GM19193 (cell line): ENCODE data around the gene RASGEF1C.

Experiments used
- POLR2A ChIP-seq: IDR thresholded peaks from 4 replicates; pipeline ENCODE4 v1.6.1; 2011; ENCODE audit not compliant: insufficient read depth, insufficient read length; ENCODE audit errors: extremely low read depth

The RASGEF1C gene

DNA sequence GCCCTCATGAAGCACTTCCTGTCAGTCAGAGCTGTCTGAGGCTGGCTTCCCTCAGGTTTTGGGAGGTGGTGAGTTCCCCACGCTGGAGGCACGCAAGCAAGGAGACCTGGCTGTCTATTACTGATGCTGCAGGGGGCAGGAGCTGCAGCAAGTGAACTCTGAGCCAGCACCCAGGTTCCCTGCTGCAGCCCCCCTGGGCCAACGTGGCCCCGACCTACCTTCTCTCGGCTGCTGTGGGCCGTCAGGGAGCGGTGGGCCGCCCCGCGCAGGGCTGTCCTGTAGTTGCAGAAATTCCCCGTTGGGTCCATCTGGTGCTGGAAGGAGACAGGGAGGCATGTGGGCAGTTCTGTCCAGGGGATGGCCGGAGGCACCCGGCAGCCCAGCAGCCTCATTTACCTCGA is 90.6 kb downstream of the RASGEF1C start:
- no peak for TF ChIP-seq POLR2A

DNA sequence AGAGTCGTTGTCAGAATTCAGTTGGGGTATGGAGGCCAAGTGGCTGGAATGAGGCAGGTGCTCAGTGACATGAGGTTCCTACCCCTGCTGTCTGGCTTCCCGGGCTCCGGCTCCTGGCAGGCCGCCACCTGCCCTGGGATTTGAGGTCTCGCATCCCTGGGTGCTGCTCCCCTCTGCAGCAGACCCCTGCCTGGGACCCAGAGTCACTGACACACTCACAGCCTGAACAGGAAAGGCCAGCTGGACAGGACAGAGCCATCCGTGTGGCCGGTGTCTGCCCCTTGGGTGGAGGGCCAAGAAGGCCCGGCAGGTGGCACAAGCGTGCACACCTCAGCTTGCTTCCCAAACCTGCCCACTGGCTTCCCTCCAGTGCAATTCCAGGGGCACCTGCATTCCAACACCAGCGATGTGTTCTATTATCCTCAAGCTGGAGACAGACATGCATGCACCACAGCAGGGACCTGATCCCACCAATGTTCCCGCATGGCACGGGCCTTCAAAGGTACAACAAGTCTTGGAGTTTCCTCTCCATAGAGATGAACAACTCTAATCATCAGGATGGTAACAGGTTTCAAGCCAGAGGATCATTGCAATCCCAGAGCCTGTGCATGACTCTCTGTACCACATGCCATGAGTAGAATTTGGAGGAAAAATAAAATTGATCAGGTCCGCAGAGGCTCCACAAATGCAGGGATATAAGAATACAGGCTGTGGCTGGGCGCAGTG is 91.8 kb downstream of the RASGEF1C start:
- no peak for TF ChIP-seq POLR2A

DNA sequence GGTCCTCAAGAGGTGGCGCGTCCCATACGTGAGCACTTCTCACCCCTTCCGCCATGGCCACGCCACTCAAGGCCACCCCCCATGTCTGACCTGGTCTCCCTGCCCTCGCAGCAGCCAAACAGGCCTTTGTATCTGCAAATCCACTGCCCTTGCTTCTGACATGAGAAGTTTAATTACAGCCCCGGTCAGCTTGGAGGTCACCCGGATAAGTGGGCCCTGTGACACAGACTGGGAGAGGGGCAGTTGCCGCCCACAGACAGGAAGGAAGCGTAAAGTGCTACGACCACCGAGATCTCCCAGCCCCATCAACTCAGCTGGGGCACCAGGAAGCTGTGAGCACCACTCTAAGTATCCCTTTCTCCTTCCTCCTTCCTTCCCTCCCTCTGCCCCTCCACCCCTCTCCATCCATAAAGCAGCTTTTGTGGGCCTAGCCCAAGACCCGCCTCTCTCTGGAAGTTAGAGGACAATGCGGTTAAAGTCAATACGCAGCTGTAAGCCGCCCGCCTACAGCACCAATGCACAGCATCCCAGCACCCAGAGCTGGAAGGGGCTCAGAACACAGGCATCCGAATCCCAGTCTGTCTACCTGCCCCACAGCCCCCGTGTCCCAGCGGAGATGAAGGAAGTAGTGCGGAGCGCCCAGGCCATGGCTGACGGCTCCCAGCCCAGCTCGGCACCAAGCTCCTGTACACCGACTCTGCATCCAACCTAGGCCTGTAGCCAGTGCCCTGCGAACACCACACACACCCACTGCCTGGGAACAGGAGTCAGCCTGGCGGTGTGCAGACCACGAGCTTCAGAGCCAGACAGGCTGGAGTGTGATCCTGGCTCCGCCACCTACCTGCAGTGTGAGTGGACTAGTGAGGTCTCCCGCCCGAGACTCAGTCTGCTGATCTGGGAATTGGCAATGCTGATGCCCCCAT is 92.7 kb downstream of the RASGEF1C start:
- TF ChIP-seq POLR2A: no peak

DNA sequence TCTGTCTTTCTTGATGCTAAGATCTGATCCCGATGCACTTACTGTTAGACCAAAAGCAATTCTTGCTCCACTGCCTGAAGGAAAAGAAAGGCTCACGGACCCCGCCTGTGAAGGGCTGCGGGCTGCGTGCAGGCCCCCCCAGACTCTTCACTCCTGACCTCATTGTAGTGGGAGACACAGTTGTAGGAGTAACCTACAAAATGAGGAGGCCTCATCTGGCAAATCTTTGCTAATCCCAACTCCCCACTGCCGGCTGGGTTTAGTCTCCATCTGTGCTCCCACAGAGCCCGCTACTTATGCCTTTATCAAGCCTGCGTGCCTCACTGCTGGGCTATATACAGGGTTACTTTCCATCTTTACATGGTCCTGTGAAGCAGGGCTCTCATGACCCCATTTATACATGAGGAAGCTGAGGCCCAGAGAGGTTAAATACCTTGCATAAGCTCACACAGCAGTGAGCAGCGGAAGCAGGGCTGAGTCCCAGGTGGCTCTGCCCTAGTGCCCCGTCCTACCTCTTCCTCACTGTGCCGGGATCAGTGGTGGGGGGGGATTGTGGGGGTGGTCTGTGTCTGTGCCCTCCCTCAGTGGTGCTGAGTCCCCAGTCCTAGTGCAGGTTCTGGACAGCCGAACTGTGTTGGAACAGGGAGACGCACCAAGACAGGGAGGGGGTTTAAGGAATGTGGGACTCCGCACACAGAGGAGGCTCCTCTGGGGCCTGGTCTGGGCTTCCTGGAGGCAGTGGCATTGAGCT is 93.5 kb downstream of the RASGEF1C start:
- no peak for TF ChIP-seq POLR2A

DNA sequence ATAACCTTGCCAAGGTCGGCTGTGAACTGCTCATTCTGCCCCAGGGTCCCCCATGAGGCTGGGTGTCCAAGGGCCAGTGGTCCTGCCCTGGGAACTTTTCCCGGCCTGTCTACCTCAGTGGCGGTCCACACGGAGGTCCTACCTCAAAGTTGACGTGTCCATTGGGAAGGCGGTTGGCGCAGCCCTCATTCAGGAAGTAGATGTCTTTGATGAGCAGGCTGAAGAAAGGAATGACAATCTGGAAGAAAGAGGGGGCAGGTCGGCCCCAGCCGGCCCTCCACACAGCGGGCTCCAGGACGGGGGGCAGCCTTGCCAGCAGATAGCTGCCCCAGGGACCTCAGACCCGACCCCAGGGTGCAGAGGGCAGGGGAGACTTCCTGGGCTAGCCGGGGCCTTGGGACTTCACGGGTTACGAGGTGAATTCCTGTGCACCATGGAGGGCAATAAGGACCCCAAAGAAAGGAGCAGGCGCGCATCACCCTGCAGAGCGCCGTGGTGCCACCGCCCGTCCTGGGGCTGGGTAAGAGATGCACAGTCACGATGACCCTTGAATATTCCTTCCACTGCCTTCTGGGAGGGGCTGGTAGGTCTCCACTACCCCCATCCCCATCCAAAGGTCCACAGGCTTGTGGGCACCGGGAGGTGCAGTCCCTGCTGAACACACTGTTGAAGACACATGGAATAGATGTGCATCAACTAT is 94.6 kb downstream of the RASGEF1C start:
- TF ChIP-seq POLR2A: no peak

DNA sequence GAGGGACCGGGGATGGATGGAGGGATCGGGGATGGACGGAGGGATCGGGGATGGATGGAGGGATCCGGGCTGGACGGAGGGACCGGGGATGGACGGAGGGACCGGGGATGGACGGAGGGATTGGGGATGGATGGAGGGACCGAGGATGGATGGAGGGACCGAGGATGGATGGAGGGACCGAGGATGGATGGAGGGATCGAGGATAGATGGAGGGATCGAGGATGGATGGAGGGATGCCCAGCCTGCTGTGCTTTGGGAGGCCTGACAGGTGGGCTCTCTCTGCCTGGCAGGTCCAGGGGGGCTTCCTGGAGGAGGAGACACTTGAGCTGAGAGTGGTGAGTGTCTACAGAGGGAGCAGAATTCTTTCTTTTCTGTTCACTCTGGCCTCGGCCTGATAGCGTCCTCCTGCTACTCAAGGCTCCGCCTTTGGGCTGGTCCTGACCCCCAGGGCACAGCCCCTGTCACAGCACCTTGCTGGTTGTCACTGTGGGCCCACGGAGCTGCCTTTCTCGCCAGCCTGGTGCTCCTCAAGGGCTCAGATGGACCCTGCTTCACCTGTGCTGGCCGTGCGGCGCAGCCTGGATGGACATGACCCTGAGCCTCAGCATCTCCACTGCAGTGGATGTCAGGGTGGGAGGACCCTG is 95.2 kb downstream of the RASGEF1C start:
- TF ChIP-seq POLR2A: no peak

DNA sequence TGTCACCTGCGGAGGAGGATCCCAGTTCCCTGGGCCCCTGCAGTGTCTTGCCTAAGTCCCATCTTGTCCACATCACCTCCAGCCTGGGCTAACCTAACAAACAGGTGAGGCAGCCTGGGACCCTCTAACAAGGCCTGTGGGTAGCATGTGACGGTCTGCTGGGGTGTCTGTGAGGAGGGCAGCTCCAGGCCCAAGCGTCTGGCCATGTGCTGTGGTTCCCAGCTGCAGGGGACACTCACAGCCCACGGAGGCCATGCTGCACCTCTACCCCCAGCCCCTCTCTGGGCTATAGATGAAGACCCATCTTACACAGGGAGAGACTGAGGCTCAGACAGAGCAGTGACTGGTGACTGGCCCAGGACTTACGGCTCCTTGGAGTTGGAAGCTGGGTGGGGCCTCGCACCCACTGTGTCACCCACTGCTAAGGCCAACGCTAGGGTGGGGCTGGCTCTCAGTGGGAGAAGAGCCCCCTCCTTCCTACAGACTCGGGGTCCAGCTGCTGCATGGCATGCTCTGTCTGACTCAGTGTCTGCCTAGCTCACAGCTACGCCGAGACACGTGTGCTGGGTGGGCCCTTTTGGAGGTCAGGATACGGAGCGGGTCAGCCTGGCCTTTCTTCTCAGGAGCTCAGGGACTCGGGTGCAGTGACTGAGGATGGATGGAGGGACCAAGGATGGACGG is 96.7 kb downstream of the RASGEF1C start:
- TF ChIP-seq POLR2A: no peak

DNA sequence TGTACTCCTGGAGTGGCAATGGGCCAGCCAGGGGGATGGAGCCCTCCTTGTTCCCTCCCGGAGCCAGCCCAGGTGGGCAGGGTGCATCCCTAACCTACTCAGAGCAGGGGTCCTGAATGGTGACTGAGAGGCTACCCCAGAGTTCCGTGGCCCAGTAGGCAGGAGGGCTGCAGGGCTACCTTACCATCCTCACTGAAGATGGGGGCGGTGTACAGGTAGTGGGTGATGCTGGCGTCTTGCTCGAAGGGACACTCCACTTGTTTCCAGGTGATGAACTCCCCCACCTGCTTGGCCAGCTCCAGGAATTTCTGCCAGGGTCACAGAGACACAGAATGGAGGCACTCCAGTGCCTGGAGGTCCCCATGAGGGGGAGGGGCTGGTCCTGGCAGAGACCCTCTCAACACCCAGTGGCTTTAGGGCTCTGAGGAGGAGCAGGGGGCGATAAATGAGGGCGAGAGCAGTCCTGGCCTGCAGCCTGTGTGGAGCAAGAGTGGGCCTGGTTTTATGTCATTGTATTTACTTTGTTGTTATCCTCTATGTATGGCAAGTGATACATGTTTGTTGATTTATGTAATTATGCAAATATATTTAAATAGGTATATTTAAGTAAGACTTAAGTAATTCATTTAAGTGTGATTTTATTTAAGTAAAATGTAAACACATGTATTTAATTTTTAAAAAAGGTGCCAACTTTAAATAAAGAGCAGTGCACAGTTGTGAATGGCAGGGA is 97.6 kb downstream of the RASGEF1C start:
- no peak for TF ChIP-seq POLR2A

DNA sequence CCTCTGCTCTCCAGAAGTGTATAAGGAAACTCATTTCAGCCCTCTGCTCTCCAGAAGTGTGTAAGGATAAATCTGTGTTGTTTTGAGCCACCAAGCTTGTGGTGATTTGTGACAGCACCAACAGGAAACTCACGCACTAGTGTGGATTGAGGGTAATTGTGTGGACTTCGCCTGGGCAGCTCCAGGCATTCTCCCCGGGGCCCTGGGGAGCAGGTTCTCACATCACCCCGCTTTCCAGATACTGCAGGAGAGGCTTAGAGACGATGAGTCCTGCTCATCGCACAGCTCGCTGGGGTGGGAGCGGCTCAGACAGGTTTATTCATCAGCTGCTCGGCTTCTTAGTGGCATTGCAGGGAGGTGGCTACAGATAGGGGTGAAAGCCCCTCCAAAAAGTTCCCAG is 99.1 kb downstream of the RASGEF1C start:
- TF ChIP-seq POLR2A: no peak

DNA sequence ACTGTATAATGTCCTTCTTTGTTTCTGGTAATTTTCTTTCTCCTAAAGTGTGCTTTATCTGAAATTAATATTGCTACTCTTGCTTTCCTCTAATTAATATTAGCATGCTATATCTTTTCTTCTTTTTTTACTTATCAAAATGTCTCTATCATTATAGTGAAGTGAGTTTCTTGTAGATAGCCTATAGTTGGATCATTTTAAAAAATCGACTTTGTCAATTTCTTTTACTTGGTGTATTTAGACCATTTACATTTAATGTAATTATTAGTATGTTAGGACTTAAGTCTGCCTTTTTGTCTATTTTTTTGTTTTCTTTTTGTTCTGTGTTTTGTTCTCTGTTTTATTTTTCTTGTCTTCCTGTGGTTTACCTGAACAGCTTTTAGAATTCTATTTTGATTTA is 102.0 kb downstream of the RASGEF1C start:
- no peak for TF ChIP-seq POLR2A

DNA sequence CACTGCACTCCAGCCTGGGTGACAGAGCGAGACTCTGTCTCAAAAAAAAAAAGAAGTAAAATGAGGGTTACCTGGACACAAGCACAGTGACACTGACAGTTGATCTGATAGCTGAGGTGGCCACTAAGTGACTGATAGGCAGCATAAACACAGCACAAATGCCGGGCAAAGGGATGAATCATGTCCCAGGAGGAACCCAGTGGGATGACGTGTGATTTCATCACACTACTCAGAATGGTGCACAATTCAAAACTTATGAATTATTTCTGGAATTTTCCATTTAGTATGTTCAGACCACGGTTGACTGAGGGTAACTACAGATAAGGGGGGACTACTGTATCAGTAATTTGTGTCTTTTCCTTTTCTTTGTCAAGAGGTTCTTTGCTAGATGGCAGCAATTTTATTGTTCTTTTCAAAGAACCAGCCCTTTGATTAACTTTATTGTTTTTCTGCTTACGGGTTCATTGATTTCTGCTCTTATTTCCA is 103.1 kb downstream of the RASGEF1C start:
- no peak for TF ChIP-seq POLR2A

DNA sequence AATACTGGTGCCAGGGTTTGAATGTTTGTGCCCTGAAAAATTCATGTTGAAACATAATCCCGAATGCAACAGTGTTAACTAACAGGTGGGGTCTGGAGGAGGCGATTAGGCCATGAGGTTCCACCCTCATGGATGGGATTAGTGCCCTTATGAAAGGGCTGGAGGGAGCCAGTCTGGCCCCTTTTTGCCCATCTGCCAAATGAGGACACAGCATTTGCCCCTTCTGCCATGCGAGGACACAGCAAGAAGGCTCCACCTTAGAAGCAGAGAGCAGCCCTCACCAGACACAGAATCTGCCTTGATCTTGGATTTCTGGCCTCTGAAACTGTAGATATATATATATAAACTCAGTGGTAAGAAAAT is 104.9 kb downstream of the RASGEF1C start:
- no peak for TF ChIP-seq POLR2A
